NCI-H1694 (cell line): ENCODE results near the gene TRPM3.

Experiments
- DNase-seq: peaks from one replicate; lab custom pipeline; 2025; lab: John Stamatoyannopoulos, UW

The TRPM3 gene

DNA sequence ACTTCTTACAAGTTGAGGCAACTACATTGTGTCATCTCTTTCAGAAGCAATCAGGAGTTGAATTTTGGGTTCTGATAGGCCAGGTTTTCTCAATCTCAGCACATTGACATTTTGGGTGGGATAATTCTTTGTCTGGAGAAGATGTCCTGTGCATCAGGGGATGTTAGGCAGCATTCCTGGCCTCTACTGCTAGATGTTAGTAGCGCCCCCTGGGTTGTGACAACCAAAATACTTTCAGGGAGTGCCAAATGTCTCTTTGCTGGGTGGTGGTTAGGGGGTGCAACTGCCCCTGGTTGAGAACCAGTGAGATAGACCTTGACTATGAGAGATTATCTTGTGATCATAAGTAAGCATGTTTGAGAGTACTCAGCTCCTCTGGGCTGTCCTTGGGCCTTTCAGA, 542.7 kb downstream of the TRPM3 start:
- no peak for DNase-seq

DNA sequence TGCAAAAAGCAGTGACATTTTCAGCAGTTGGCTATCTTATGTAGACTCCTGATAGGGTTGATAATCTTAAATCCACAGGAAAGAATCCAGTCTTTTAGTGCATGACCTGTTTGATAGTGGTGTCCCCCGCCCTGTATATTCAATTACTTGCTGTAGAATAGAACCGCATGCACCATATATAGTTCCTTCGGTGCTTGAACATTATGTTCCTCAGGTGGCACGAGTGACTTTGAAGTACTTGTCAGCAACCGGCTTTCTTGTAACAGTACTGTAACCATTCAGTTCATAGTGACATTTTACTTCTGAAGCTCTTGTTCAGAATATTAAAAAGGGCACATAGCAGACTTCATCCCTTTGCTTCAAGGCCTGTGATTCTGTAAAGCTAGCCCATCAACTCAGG, 543.8 kb downstream of the TRPM3 start:
- DNase-seq, result no peak

DNA sequence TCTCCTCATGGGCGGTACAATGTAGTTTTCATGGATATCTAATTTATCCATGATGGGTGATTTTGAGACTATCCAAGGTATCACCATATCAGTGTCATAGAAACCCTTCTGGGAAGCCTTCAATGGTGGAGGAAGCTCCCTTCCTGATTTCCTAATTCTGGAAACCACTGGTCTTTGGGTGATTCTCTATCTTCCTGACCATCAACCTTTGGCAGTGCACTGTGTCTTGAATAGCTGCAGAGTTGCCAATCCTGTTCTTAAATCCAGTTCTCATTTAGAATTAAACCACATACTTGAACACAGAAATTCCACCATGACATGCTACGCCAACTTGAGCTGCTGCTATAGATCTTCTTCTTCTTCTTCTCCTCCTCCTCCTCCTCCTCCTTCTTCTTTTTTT, 545.3 kb downstream of the TRPM3 start:
- no peak for DNase-seq

DNA sequence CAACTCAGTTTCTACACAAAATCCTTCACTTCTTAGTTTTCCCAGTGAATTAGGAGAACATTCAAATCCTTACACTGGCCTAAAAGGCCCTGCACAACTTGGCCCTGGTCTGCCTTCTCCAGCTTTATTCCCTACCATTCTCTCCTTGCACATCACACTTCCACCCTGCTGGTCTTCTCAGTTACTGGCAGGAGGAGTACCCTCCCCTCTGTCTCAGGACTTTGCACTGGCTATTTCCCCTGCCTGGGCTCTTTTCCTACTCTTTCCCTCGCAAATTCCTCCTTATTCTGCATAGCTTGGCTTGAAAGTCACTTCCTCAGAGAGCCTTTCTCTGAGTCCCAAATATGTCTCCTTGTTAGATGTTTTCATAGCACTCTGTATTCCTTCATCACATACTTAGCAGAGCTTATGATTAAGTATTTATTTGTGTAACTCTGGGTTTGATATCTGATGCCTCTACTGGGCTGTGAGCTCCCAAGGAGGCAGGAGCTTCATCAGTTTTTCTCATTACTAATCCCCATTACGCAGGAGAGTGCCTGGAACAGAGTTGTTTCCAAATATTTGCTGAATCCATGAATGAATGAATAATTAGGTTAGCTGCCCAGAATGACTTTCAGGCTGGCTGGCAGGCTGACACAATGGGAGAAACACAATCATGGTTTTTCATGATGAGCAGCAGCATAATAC, 547.1 kb downstream of the TRPM3 start:
- DNase-seq, result no peak

DNA sequence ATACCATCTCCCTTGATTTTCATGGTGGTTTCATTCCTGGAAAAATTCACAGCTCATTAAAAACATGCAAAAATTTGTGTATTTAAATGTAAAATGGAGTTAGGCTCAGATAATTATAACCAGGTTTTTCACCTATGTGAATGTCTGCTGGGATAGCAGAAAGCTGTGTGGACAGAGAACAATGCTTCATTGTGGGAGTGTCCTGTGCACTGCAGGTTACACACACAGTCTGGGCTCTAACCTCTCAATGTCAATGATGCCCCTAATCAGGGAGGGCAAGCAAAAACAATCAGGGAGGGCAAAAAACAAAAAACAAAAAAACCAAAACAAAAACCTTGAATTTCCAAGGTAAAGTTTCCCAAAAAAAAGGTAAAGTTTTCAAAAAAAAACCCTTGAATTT, 548.1 kb downstream of the TRPM3 start:
- DNase-seq, result no peak

DNA sequence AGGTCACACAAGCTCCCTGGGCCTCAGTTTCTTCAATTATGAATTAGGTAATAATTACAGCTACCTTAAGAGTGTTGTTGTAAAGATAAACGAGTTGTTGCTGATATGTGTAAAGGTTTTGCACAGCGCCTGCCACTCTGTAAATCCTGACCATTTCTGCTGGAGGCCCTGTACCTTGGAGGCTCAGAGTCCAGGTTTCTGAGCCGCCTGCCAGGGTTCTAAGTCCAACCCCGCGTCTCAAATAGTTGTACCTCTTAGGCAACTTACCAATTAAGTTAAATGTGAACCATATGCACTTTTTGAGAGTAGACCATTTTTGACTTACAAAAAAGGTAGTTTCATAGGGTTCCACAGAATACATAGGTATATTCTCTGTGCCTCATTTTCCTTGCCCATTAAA, 550.2 kb downstream of the TRPM3 start:
- no peak for DNase-seq

DNA sequence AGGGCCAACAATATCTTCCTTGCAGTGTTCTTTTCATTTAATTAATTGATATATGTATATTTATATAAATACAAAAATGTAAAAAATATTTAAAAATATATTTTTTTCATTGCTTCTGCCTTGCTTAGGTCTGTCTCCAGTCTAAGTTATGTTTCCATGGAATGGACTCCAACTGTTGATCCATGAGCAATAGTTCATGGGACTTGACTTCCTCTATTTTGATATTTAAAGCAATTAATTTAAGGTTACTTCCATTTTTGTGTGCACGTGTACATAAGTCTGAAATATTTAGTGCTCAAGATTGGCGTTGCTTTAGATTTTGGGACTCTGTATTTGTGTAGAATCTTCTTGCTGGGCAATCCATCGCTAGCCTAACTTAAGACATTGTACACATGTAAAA, 551.6 kb downstream of the TRPM3 start:
- no peak for DNase-seq

DNA sequence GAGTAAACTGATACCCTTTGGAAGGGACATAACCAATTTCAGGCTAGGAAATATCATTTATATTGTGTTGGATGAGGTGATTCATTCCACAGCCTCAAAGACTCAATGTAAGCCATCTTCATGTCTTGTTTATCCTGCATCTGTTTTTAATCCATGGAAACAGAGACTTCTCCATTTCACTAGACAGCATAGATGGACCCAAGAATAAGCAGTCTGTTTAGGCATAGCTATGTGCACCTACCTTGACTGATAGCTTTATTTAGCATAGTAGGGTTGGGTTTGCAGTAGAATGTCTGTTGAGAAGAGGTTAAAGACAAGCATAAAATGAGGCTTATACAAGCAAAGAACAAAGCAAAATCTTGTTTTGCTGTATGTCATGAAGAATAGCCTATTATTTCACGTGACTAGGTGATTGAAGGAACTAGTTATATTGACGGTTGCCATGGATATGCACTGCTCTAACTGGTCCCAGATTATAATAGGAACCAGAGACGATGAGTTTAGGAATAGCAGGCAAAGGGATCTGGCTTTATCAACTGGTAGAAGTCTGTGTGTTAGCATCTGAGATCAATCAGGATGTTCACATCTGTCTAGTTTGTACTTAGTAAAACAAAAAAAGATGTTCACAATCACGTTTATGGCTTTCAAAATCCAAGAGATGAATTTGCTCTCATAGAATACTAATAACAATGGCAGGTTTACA, 552.2 kb downstream of the TRPM3 start:
- DNase-seq, result no peak

DNA sequence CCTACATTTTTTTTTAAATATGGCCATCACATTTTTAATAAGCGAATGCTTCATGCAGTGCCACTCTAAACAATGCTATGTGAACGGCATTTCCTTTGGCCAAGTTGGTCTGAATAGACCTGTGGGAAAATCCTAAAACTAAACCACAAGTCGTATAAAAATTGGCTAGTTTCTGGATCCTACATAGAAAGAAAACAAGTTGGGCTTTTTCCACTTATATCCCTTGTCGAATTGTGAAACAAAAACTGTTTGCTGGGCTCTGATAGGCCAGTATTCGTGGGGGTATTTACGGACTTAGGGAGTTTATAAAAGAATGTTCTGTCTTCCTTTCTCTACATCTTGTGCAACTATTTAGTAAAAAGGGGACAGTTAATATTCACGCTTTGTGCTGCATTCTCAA, 553.9 kb downstream of the TRPM3 start:
- DNase-seq, result no peak

DNA sequence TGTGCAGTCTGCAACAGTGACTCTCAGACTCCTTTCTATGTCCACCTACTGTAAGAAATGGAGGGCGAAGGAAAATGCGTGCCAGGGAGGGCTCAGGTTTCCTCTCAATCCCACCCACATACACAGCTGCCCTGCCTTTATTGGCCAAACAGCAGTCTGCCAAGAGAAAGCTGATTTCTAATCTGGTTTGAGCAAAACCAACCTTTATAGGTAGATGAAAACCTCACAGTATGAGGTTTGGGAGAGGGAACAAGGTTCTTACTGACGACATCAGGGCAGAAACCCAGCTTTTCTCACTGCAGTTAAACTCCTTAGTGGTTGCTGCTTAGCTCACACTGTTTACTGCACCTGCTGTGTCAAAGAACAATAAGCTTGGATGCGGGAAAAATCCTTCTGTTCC, 554.7 kb downstream of the TRPM3 start:
- DNase-seq, result no peak

DNA sequence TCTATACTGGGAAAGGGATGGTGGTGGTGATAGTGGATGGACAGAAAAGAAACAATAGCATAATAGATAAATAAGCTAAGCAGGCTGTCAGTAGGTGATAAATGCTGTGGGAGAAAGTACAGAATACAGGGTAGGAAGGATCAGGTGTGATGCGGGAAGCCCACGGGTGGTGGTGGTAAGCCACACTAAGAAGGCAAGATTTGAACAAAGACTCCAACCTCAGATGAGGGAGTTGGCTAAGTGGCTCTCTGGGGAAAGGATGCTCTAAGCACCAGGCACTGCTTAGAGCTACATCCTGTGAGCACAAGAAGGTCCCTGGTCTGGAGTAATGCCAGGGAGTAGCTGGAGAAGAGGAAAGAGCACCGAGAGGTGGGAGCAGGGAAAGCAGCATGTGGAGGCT, 555.4 kb downstream of the TRPM3 start:
- no peak for DNase-seq

DNA sequence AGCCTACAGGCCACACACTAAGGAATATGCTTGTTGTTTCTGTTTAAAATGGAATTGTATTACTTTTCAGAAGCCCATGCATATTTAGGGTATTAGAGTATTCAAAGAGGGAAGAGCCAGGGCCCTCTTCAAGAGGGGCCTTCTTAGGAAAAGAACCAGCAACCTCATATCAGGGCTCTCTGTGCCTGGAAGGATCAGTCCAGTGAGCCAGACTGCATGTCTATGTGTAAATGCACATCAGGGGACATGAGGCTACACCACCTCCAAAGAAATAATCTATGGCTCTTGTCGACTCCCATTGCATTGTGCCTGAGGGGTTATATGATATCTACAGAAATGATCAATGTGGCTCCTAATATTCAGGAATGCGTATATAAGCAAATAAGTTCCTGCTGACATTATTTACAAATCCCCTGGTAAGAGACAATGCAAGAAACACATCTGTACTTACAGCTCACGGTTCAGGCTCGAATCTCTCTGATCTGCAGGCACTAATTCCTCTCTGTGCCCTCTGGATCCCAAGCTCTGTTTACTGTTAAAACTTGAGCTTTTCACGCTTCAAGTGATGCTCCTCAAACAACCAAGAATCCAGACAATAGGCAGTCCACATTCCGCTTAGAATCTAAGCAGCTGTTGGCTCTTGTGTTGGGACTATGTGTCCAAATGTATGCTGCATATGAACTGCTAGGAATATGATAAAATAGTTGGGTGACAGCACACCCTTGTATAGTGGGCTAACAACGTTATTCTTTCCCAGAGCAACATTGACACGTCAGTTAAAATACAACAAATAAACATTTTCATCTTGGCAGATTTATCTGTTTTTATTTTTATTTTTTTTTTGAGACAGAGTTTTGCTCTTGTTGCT, 556.7 kb downstream of the TRPM3 start:
- DNase-seq, result no peak

DNA sequence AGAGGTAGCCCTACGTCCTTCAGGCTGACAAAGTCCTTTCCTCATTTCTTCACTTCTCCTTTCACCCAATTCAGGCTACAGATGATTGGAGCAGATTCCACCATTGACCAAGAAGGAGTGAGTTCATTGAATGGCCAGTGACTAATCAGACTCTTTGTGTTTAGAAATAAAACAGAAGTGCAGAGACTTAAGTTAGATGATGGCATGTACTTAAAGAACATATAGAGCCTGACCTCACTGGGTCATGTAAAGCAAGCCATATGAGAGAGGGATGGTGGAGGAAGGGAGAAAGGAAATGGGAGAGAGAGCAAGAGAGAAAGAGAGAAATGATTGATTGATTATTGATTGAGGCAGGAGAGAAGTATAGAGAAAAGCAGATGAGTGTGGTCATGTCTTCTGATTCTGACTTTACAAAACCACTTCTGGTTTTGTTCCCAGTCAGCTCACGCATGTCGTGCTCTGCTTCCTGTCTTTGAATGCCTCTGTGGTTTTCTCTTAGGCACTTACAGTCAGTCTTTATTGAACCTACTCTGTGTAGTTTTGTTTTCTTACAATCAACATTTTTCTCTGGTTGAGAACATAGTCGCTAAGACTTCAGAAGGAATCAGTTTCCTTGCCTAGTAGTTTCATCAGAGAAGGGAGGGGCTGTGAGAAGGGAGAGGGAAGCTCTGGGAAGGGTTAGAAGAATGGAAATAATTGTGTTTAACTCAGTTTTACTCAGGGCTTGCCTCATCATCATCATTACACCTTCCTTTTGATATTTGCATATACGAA, 557.8 kb downstream of the TRPM3 start:
- no peak for DNase-seq

DNA sequence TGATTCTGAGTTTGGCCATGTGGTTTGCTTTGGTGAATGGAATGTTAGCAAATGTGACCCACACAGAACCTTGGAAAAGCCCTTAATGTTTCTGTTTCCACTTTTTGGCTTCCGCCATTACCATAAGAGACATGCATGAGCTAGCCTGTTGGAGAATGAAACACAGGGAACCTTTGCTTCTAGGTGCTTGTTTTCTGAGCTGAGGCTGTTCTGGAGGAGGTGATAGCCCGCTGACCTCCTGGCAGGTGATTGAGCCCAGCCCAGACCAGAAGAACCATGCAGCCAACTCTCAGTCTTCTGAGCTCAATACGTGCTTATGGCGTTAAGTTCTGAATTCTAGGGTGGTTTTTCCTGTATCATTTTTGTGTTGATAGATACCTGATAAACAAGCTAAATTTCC, 558.4 kb downstream of the TRPM3 start:
- DNase-seq, result no peak

DNA sequence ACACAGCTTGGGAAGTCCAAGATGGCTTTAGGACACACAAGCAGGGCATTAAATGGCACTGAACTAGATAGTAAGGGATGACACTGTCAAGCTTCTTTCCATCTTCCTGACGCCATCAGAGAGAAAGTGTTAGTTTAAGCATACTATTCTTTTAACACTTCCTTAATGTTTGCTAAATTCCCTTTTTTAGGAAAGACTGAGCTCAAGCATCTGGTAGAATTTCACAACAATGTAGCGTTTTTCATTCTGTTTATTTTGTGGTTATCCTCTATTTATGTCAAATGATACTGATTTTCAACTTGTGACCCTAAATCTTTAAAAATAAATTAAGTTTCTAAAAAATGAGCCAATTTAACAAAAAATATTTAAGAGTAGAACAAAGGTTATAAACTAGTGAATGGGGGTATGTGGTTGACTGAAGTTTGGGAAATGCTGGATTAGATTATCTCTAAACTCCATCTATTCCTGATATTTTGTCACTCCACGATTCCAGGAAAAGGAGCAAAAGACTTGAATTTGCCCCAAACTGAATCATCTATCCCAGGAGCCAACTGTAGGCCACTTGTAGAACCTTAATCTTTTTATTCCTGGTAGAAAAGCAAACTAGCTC, 559.5 kb downstream of the TRPM3 start:
- DNase-seq, result no peak

DNA sequence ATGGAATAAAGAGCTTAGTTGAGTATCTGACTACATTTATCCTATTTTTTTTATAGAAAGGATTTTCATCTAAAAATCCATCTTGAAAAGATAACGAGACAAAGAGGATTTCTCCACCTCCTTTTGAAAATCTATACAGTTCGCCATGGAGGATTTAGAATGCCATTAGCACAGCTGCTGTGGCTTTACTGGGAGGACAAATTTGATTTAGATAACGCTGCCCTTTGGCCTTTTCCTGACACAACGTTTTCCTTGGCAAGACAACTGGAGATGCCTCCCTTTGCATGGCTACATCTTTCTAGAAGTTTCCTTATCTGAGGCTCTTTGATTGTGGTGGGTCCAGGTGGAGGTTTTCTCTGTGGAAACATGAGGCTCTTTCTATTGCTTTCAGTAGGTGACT, 560.3 kb downstream of the TRPM3 start:
- DNase-seq, result no peak

DNA sequence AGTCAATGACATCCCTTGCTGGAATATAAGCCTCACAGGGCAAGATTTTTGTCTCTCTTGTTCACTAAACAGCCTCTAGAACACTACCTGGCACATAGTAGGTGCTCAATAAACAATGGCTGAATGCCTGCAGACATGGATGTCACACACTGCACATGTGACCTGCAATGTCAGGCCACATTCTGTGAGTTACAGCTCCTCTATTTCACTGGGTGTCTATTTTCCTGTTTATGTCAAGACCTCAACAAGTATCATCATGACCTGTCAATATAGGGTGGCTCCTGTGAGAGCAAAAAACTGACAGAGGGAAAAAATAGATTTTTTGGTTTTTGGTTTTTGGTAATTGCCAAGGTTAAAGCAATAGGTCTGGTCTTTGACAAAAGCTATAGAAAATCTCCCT, 562.3 kb downstream of the TRPM3 start:
- no peak for DNase-seq

DNA sequence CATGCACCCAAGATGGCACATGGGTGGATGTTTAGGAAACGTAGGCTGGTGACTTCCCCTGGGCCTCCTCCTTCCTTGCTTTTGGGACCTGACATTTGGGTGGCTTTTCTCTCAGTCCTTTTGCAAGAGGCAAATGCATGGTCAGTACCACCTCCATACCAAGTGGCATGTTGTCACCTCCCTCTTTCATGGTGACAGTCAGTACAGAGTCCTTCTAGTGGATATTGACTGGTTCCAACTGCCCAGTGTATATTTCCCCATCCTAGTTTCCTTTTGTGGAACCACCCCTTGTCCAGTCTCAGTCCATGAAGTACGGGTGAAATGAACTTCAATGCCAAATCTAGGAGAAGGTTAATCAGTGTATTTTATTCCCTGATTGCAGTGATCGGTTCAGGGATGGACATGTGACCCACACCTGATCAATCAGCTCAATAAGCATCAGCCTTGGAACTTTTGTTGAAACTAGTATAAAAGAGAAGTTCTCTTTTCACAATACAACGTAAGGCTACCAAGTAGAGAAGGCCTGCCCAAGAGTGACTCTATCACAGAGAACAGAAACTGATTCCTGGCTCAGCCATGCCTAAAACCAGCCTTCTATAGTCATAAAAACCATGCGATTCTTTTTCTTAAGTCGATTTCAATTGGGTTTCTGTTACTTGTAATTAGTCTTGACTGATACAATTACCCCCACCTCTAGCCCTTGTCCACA, 563.6 kb downstream of the TRPM3 start:
- DNase-seq, result no peak

DNA sequence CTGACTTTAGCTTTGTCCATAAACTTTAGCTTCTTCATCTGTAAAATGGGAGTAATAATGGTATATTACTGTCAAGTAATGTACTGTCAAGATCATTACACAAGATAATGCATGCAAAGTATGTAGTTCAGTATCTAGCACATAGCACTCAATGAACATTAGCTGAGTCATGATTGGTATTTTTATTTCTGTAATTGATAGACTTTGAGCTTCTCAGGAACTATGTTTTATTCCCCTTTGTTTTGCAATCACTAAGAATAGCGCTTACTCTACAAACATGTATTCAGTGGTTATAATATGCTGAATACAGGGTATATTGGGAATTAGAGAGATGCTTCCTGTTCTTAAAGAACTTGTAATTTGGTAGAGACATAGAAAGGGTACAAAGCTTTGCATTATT, 564.6 kb downstream of the TRPM3 start:
- no peak for DNase-seq

DNA sequence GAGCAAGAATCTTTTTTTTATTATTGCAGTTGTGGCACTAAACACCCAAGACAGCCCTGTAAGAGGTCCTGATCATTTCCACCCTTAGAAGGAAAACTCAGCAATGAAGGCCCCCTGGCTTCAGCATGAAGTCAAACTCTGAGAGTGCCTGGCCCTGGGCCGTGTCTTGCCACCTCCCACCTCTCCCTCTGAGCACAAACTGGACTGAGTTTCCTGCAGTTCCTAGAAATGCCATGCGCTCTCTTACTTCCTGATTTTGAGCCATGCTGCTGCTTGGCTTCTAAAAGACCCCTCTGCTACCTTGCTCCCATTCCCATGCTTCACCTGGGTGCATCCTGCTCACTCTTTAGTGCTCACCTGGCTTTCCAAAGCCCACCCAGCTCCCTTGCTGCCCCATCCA, 566.5 kb downstream of the TRPM3 start:
- no peak for DNase-seq
